ENCODE results near the gene RMDN3.
A peak's percentile ranks its signal among the peaks of the same experiment; 100 is the strongest.

RMDN3 gene

DNA sequence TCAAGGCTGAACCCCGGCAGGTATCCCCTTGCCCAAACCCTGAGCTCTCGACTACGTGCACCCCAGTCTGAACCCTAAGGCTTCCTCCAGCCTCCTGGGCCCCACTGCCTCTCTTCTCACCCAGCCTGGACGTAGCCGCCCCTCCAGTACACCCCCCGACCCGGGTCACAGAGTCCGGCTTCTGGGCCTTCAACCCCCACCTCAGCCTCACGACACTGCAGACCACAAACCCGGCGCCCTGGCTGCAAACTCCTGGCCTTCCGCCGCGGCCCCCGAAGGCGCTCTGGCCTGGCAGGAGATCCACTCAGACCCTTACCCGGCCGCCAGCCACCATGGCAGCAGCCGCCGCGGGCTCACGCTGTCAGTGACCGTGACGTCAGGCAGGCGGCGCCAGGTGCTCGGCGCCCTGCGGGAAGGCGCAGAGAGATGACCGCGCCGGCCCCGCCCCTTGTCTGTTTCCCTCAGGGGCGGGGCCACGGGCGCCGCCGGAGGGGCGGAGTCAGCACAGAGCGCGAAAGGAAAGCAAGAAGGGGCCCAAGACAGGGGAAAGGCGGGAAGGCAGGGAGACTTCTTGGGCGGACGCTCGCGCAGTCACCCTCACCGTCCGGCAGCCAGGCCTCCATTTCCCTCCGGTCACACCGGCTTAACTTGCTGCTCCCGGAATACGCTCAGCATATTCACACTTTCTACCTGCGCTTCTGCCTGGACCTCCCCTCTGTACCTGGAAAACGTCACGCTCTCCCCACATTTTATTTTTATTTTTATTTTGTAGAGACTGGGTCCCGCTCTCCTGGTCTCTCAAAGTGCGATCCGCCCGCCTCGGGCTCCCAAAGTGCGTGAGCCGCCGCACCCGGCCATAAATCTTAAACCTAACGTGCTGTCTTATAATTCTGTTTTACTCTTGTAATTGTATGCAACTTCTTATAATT is at the start of gene RMDN3:
TSS of gene RMDN3 (minus strand) at position 372 of the 929 bp plus-strand sequence. CDS start 471 bp downstream, outside the sequence.
- Histone ChIP-seq H3K4me3 (ENCODE audit: low read depth, low read length) (peak within 1 kb of the TSS; percentile 79), H3K36me3 (ENCODE audit: control insufficient read depth, insufficient read depth, low read length) (no peaks in the 10 kb centered on the region), H3K9me3 (ENCODE audit: control insufficient read depth, insufficient read depth, low read length) (no peaks in the 10 kb centered on the region), H3K9ac (ENCODE audit: low read depth, low read length) (peak within 1 kb of the TSS; percentile 90), H3K27me3 (ENCODE audit: control insufficient read depth, insufficient read depth, low read length) (no peaks in the 10 kb centered on the region), H3K4me1 (ENCODE audit: control insufficient read depth, insufficient read depth, low read length) (no peaks in the 10 kb centered on the region)

DNA sequence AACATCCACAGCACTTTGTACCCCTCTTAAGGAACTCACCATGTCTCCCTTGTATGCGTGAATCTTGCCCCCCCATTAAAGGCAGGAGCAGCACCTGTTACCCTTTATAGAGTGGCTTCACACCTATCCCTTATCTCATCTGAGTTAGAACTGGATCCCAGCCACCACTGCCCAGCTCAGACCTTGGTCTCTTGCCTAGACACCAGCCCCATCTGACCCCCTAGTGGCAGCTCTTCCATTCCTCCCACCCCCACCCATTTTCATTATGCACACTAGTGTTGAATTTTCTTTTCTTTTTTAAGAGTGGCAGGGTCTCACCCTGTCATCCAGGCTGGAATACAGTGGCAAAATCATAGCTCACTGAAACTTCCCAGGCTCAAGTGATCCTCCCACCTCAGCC is 48.6 kb upstream of the RMDN3 start:
- no peaks in the 10 kb centered on the region for H3K27me3 ChIP-seq (ENCODE audit: control insufficient read depth, insufficient read depth, low read length)
- no peaks in the 10 kb centered on the region for H3K9me3 ChIP-seq (ENCODE audit: control insufficient read depth, insufficient read depth, low read length)
- peaks cover 8% of the 10 kb centered on the region for H3K4me1 ChIP-seq (ENCODE audit: control insufficient read depth, insufficient read depth, low read length)
- H3K9ac ChIP-seq (ENCODE audit: low read depth, low read length): no peak overlapping the region
- no peaks in the 10 kb centered on the region for H3K36me3 ChIP-seq (ENCODE audit: control insufficient read depth, insufficient read depth, low read length)
- no peak overlapping the region for H3K4me3 ChIP-seq (ENCODE audit: low read depth, low read length)

DNA sequence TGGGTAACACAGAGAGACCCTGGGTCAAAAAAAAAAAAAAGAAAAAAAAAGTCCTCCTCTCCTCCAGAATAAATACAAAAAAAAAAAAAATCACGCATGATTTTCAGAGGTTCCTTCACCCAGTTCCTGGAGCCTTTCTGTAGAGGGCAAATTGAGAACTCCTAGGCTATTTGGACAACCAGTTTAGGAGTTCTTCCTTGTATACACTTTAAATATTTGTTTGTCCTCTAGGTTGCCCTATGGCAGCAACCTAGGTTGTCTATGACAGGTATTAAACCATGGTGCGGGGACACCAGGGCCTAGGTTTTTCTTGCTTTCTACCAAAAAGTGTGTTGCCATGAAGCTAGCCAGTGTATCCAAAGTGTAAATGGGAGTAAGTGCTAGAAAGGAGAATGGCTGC is 48.0 kb upstream of the RMDN3 start:
- Histone ChIP-seq H3K27me3 (ENCODE audit: control insufficient read depth, insufficient read depth, low read length) (no peaks in the 10 kb centered on the region), H3K36me3 (ENCODE audit: control insufficient read depth, insufficient read depth, low read length) (no peaks in the 10 kb centered on the region), H3K4me1 (ENCODE audit: control insufficient read depth, insufficient read depth, low read length) (peaks cover 12% of the 10 kb centered on the region), H3K9me3 (ENCODE audit: control insufficient read depth, insufficient read depth, low read length) (no peaks in the 10 kb centered on the region), H3K4me3 (ENCODE audit: low read depth, low read length) (no peak overlapping the region), H3K9ac (ENCODE audit: low read depth, low read length) (no peak overlapping the region)

- no peaks in the 10 kb centered on the region for H3K9me3 ChIP-seq (ENCODE audit: control insufficient read depth, insufficient read depth, low read length)
- no peak overlapping the region for H3K9ac ChIP-seq (ENCODE audit: low read depth, low read length)
- H3K27me3 ChIP-seq (ENCODE audit: control insufficient read depth, insufficient read depth, low read length): no peaks in the 10 kb centered on the region
- H3K4me1 ChIP-seq (ENCODE audit: control insufficient read depth, insufficient read depth, low read length): peaks cover 15% of the 10 kb centered on the region
- no peaks in the 10 kb centered on the region for H3K36me3 ChIP-seq (ENCODE audit: control insufficient read depth, insufficient read depth, low read length)
- H3K4me3 ChIP-seq (ENCODE audit: low read depth, low read length): no peak overlapping the region
Measured at GRCh38 chr15:40799523-40799922, 44.5 kb upstream of the RMDN3 start.

DNA sequence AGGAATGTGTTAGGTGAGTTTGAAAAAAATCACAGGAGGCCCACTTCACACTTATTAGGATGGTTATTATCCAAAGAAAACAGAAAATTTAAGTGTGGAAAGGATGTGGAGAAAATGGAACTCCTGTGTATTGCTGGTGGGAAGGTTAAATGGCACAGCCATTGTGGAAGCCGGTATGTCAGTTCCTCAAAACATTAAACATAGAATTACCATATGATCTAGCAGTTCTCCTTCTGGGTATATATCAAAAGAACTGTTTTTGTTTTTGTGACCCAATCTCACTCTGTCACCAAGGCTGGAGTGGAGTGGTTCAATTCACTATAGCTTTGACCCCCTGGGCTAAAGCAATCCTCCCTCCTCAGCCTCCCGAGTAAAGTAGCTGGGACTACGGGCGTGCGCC is 41.5 kb upstream of the RMDN3 start:
- Histone ChIP-seq H3K9ac (ENCODE audit: low read depth, low read length) (no peak overlapping the region), H3K4me3 (ENCODE audit: low read depth, low read length) (no peak overlapping the region), H3K9me3 (ENCODE audit: control insufficient read depth, insufficient read depth, low read length) (no peaks in the 10 kb centered on the region), H3K27me3 (ENCODE audit: control insufficient read depth, insufficient read depth, low read length) (no peaks in the 10 kb centered on the region), H3K4me1 (ENCODE audit: control insufficient read depth, insufficient read depth, low read length) (peaks cover 15% of the 10 kb centered on the region), H3K36me3 (ENCODE audit: control insufficient read depth, insufficient read depth, low read length) (no peaks in the 10 kb centered on the region)

- H3K4me3 ChIP-seq (ENCODE audit: low read depth, low read length): no peak overlapping the region
- no peaks in the 10 kb centered on the region for H3K27me3 ChIP-seq (ENCODE audit: control insufficient read depth, insufficient read depth, low read length)
- H3K4me1 ChIP-seq (ENCODE audit: control insufficient read depth, insufficient read depth, low read length): peaks cover 15% of the 10 kb centered on the region
- no peaks in the 10 kb centered on the region for H3K36me3 ChIP-seq (ENCODE audit: control insufficient read depth, insufficient read depth, low read length)
- H3K9ac ChIP-seq (ENCODE audit: low read depth, low read length): no peak overlapping the region
- H3K9me3 ChIP-seq (ENCODE audit: control insufficient read depth, insufficient read depth, low read length): no peaks in the 10 kb centered on the region
Measured at GRCh38 chr15:40796041-40796440, 41.0 kb upstream of the RMDN3 start.

- no peak overlapping the region for H3K4me3 ChIP-seq (ENCODE audit: low read depth, low read length)
- no peaks in the 10 kb centered on the region for H3K36me3 ChIP-seq (ENCODE audit: control insufficient read depth, insufficient read depth, low read length)
- H3K9me3 ChIP-seq (ENCODE audit: control insufficient read depth, insufficient read depth, low read length): no peaks in the 10 kb centered on the region
- no peak overlapping the region for H3K9ac ChIP-seq (ENCODE audit: low read depth, low read length)
- H3K27me3 ChIP-seq (ENCODE audit: control insufficient read depth, insufficient read depth, low read length): no peaks in the 10 kb centered on the region
- peaks cover 13% of the 10 kb centered on the region for H3K4me1 ChIP-seq (ENCODE audit: control insufficient read depth, insufficient read depth, low read length)
Measured at GRCh38 chr15:40793216-40793989, 38.3 kb upstream of the RMDN3 start.

DNA sequence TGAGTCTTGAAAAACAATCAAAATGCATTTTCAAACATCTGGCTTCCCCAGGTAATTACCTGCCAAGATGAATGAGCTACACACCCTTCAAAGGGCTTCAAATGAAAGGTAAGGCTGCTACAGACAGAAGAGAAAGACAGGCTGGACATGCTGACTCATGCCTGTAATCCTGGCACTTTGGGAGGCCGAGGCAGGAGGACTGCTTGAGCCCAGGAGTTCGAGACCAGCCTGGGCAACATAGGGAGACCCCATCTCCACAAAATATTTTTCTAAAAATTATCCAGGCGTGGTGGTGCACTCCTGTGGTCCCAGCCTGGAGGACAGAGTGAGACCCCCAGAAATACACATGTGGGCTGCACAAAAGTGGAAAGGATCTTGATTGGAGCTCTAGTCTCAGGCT is 37.3 kb upstream of the RMDN3 start:
- H3K9ac ChIP-seq (ENCODE audit: low read depth, low read length): no peak overlapping the region
- no peaks in the 10 kb centered on the region for H3K27me3 ChIP-seq (ENCODE audit: control insufficient read depth, insufficient read depth, low read length)
- no peak overlapping the region for H3K4me3 ChIP-seq (ENCODE audit: low read depth, low read length)
- peaks cover 16% of the 10 kb centered on the region for H3K4me1 ChIP-seq (ENCODE audit: control insufficient read depth, insufficient read depth, low read length)
- H3K36me3 ChIP-seq (ENCODE audit: control insufficient read depth, insufficient read depth, low read length): no peaks in the 10 kb centered on the region
- no peaks in the 10 kb centered on the region for H3K9me3 ChIP-seq (ENCODE audit: control insufficient read depth, insufficient read depth, low read length)

DNA sequence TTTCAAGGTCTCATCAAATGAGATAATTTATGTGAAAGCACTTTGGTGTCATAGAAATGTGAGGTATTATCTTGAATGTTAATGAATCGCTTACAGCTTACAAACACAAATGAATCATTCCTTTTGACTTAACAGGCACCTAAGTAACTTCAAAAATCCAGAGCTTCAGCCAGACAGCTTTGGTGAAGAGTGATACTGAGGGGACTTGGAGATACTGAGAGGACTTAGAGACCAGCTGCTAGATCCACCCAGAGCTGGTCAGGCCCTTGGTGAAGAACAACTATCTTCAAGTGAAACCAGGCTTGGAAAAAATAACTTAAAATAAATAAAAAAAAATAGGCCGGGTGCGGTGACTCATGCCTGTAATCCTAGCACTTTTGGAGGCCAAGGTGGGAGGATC is 35.7 kb upstream of the RMDN3 start:
- peaks cover 25% of the 10 kb centered on the region for H3K4me1 ChIP-seq (ENCODE audit: control insufficient read depth, insufficient read depth, low read length)

DNA sequence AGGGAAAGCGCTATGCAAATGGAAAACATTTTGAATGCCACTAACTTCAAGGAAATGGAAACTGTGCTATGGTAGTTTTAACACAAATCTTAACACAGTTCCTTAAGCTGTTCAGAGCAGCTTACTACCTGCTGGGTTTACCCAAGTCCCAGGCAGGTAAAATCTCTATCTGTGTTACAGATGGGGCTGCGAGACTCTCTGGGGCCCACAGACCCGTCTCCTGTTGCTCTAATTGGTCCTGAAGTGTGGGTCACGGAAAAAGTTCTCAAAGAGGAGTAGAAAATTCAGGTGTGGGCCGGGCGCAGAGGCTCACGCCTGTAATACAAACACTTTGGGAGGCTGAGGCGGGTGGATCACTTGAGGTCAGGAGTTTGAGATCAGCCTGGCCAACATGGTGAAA is 34.9 kb upstream of the RMDN3 start:
- H3K4me3 ChIP-seq (ENCODE audit: low read depth, low read length): no peak overlapping the region
- H3K9ac ChIP-seq (ENCODE audit: low read depth, low read length): no peak overlapping the region
- H3K27me3 ChIP-seq (ENCODE audit: control insufficient read depth, insufficient read depth, low read length): no peaks in the 10 kb centered on the region
- H3K9me3 ChIP-seq (ENCODE audit: control insufficient read depth, insufficient read depth, low read length): no peaks in the 10 kb centered on the region
- H3K36me3 ChIP-seq (ENCODE audit: control insufficient read depth, insufficient read depth, low read length): no peaks in the 10 kb centered on the region
- H3K4me1 ChIP-seq (ENCODE audit: control insufficient read depth, insufficient read depth, low read length): peaks cover 25% of the 10 kb centered on the region

More for the DNA sequence above, 35.7 kb upstream of the RMDN3 start:
- no peak overlapping the region for H3K4me3 ChIP-seq (ENCODE audit: low read depth, low read length)
- H3K27me3 ChIP-seq (ENCODE audit: control insufficient read depth, insufficient read depth, low read length): no peaks in the 10 kb centered on the region
- H3K9ac ChIP-seq (ENCODE audit: low read depth, low read length): no peak overlapping the region
- no peaks in the 10 kb centered on the region for H3K9me3 ChIP-seq (ENCODE audit: control insufficient read depth, insufficient read depth, low read length)
- no peaks in the 10 kb centered on the region for H3K36me3 ChIP-seq (ENCODE audit: control insufficient read depth, insufficient read depth, low read length)

DNA sequence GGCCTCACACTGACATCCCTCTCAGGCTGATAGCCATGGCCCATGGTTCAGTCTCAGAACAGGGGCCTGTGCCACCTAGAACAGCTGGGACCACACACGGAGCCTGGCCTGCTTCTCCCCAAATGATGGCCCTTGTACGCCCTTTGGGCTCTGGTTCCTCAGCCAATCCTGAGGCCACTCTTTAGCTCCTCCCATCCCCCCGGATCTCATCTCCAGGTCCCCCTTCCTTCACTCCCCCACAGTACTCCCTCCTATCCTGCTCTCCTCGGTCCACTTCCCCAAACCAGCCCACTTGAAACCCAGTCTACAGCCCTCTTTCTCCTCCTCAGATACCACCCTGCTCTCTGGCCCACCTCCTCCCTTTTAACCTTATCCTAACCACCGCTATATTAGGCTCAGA is 34.1 kb upstream of the RMDN3 start:
- Histone ChIP-seq H3K27me3 (ENCODE audit: control insufficient read depth, insufficient read depth, low read length) (no peaks in the 10 kb centered on the region), H3K9ac (ENCODE audit: low read depth, low read length) (no peak overlapping the region), H3K4me1 (ENCODE audit: control insufficient read depth, insufficient read depth, low read length) (peaks cover 25% of the 10 kb centered on the region), H3K36me3 (ENCODE audit: control insufficient read depth, insufficient read depth, low read length) (no peaks in the 10 kb centered on the region), H3K9me3 (ENCODE audit: control insufficient read depth, insufficient read depth, low read length) (no peaks in the 10 kb centered on the region), H3K4me3 (ENCODE audit: low read depth, low read length) (no peak overlapping the region)

DNA sequence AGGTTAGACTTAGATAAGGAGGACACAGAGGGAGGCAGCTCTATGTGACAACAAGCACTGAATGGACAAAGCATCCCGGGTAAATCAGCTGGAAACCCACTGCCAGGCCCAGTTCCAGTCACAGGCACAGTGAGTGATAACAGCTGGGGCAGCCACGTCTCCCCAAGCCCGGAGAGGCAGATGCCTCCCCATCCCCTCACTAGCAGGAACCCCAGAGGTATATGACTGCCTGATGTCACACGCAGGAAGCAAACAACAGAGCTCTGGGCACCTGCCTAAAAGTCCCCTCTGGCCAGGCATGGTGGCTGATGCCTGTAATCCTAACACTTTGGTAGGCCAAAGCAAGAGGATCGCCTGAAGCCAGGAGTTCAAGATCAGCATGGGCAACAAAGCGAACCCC is 32.9 kb upstream of the RMDN3 start:
- H3K9me3 ChIP-seq (ENCODE audit: control insufficient read depth, insufficient read depth, low read length): no peaks in the 10 kb centered on the region
- H3K4me1 ChIP-seq (ENCODE audit: control insufficient read depth, insufficient read depth, low read length): peaks cover 26% of the 10 kb centered on the region
- no peaks in the 10 kb centered on the region for H3K36me3 ChIP-seq (ENCODE audit: control insufficient read depth, insufficient read depth, low read length)
- no peaks in the 10 kb centered on the region for H3K27me3 ChIP-seq (ENCODE audit: control insufficient read depth, insufficient read depth, low read length)
- H3K4me3 ChIP-seq (ENCODE audit: low read depth, low read length): no peak overlapping the region
- H3K9ac ChIP-seq (ENCODE audit: low read depth, low read length): no peak overlapping the region
